GM23338 (cell line): Measurements from ENCODE around the gene CHST4.

ENCODE experiments used
- CREB1 ChIP-seq: fragments of 250-450 bp; sonication (Bioruptor Pico); IDR thresholded peaks from 2 replicates; pipeline ENCODE4 v1.5.0; 2020; ENCODE audit warnings: low read depth, mild to moderate bottlenecking, moderate library complexity
- CTCF ChIP-seq, 2 experiments: fragments of 200-600 bp in 1 of 2; sonication (generic) in 1 of 2; conservative IDR thresholded peaks; 2 replicates each; pipeline versions ENCODE4 v1.5.1 to v1.6.1; 2016 to 2017; ENCODE audit warnings: antibody characterized with exemption in 2 of 2, low read depth in 2 of 2, mild to moderate bottlenecking in 2 of 2, moderate library complexity in 1 of 2
- EZH2 ChIP-seq: fragments of 200-600 bp; sonication (generic); IDR thresholded peaks from one replicate; pipeline ENCODE4 v1.8.0; 2017; ENCODE audit warnings: antibody characterized with exemption, mild to moderate bottlenecking, low read depth; ENCODE audit not compliant: unreplicated experiment
- EZH2phosphoT487 ChIP-seq: fragments of 200-600 bp; sonication (generic); IDR thresholded peaks from one replicate; pipeline ENCODE4 v1.8.1; 2018; ENCODE audit warnings: antibody characterized with exemption; ENCODE audit not compliant: unreplicated experiment
- POLR2AphosphoS5 ChIP-seq: IDR thresholded peaks from 2 replicates; pipeline ENCODE4 v1.6.1; 2016; ENCODE audit warnings: antibody characterized with exemption, low read depth

- TF ChIP-seq EZH2: no peak
- TF ChIP-seq POLR2AphosphoS5: peak; percentile 52; the same call in 1 of the 2 replicates
- no peak for TF ChIP-seq CTCF (conservative IDR thresholded peaks at IDR 0.05; ENCODE audit: low read depth in 2 of 2)
- TF ChIP-seq EZH2phosphoT487: no peak
- TF ChIP-seq CREB1 (CRISPR knock-in tag): no peak
Measured at GRCh38 chr16:71564335-71564967, 38.2 kb downstream of the CHST4 start.
